ENCODE results near the gene ECI2.
A peak's percentile ranks its signal among the peaks of the same experiment; 100 is the strongest.

The ECI2 gene

GRCh38 chr6:4134841-4135664, at the start of gene ECI2:
Gene ECI2, minus strand, starts transcription at chr6:4135575. Its CDS starts 15 bp downstream, at chr6:4135560.
- DNase-seq (ENCODE audit: low read depth), result peak; percentile 31

GRCh38 chr6:4180652-4181255, 45.4 kb upstream of the ECI2 start:
- DNase-seq (ENCODE audit: low read depth), result no peak

- DNase-seq (ENCODE audit: low read depth), result no peak
Measured at GRCh38 chr6:4179960-4180651, 44.7 kb upstream of the ECI2 start.

- no peak for DNase-seq (ENCODE audit: low read depth)
Measured at GRCh38 chr6:4178737-4179333, 43.5 kb upstream of the ECI2 start.

GRCh38 chr6:4176907-4177306, 41.5 kb upstream of the ECI2 start:
- DNase-seq (ENCODE audit: low read depth), result no peak

- DNase-seq (ENCODE audit: low read depth), result no peak
Measured at GRCh38 chr6:4174042-4174441, 38.7 kb upstream of the ECI2 start.

- DNase-seq (ENCODE audit: low read depth), result no peak
Measured at GRCh38 chr6:4172368-4172767, 37.0 kb upstream of the ECI2 start.

GRCh38 chr6:4170297-4170696, 34.9 kb upstream of the ECI2 start:
- DNase-seq (ENCODE audit: low read depth), result no peak

GRCh38 chr6:4169028-4169789, 33.8 kb upstream of the ECI2 start:
- no peak for DNase-seq (ENCODE audit: low read depth)

GRCh38 chr6:4167833-4168232, 32.5 kb upstream of the ECI2 start:
- DNase-seq (ENCODE audit: low read depth), result no peak

GRCh38 chr6:4167123-4167522, 31.7 kb upstream of the ECI2 start:
- no peak for DNase-seq (ENCODE audit: low read depth)

GRCh38 chr6:4164456-4164855, 29.1 kb upstream of the ECI2 start:
- no peak for DNase-seq (ENCODE audit: low read depth)

GRCh38 chr6:4164117-4164442, 28.7 kb upstream of the ECI2 start:
- no peak for DNase-seq (ENCODE audit: low read depth)

- no peak for DNase-seq (ENCODE audit: low read depth)
Measured at GRCh38 chr6:4163408-4164116, 28.2 kb upstream of the ECI2 start.

GRCh38 chr6:4162370-4162769, 27.0 kb upstream of the ECI2 start:
- no peak for DNase-seq (ENCODE audit: low read depth)

- no peak for DNase-seq (ENCODE audit: low read depth)
Measured at GRCh38 chr6:4159491-4159890, 24.1 kb upstream of the ECI2 start.

- no peak for DNase-seq (ENCODE audit: low read depth)
Measured at GRCh38 chr6:4157506-4157905, 22.1 kb upstream of the ECI2 start.

- peak; percentile 52 for DNase-seq (ENCODE audit: low read depth)
Measured at GRCh38 chr6:4155848-4156466, 20.6 kb upstream of the ECI2 start.

- DNase-seq (ENCODE audit: low read depth), result no peak
Measured at GRCh38 chr6:4153514-4153985, 18.2 kb upstream of the ECI2 start.

GRCh38 chr6:4145083-4145482, 9.7 kb upstream of the ECI2 start:
- DNase-seq (ENCODE audit: low read depth), result no peak

- no peak for DNase-seq (ENCODE audit: low read depth)
Measured at GRCh38 chr6:4139272-4139671, 3.9 kb upstream of the ECI2 start.
